Measurements from ENCODE around the gene HOXD3. TPM values are rescaled to one million over a fixed set of nuclear protein-coding genes. Genes with fewer than 3 reads are reported as not detected.

HOXD3 gene
- total RNA-seq, 2 experiments from 2014 or later: not detected

DNA sequence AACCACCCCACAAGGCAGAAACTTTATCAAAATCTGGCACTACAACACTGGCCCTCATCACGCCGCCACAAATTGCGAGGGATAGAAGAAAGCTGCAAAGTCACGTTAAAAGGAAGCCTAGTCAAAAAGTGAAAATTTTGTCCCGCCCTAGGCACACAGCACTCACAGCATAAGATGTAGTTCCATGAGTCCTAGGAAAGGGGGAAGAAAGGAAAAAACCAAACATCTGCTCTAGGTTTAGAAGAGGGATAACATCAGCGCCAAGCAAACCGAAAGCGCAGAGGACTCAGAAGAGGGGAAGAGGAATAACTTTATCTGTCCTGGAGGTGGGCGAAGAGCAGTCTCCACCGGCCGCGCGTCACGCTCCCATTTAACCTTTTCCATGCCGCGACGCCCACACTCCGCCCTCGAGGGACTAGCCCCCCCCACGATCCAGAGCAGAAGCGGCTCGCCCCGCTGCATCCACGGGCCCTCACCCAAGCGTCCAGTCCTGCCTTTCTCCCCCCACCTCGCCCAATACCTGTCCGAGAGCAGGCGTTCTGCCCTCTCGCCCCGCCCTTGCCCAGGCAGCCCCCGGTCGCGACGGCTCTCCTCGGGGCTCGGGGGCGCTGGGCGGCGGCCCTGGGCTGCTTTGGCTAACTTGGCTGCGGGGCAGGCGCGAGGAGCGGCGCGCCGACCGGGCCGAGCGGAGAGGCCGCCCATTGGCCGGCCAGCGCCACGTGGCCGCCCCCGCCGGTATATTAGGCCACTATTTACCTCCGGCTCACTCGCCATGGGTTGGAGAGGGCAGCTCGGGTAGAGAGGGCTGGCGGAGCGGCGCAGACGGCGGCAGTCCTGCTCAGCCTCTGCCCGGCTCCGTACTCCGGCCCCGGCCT is 31.0 kb downstream of the HOXD3 start, which contains the start of gene HOXD1:
Gene HOXD1, plus strand, starts transcription at position 770 of the 875 bp plus-strand sequence. CDS start 134 bp downstream, outside the sequence.
- Histone ChIP-seq H4K20me1 (ENCODE audit: insufficient read depth, low read length) (no peaks in the 10 kb centered on the region), H3K4me3 (ENCODE audit: low read depth, low read length, poor library complexity, severe bottlenecking) (no peak within 1 kb of the TSS), H3K36me3 (ENCODE audit: insufficient read depth, low read length) (no peaks in the 10 kb centered on the region), H2AFZ (ENCODE audit: low read length) (no peak within 1 kb of the TSS), H3K4me1 (ENCODE audit: insufficient read depth, low read length, poor library complexity, severe bottlenecking) (no peaks in the 10 kb centered on the region), H3K9me3 (ENCODE audit: low read length) (no peaks in the 10 kb centered on the region), H3K4me2 (ENCODE audit: low read length) (no peak within 1 kb of the TSS), H3K9me2 (ENCODE audit: insufficient read depth, low read length) (no peaks in the 10 kb centered on the region), H3K79me2 (ENCODE audit: insufficient read depth, low read depth, low read length) (no peaks in the 10 kb centered on the region), H3K27ac (ENCODE audit: low read depth, low read length, poor library complexity, severe bottlenecking) (no peak within 1 kb of the TSS)
- intact Hi-C loops (cut with micrococcal nuclease; ENCODE audit: unreplicated experiment): no loop called here
- CTCF ChIA-PET (ENCODE audit: unreplicated experiment): no interaction called here
- no TSS peak for BruUV-seq (replicated peaks)
- TF ChIP-seq EZH2phosphoT487 (IDR thresholded peaks at IDR 0.05; ENCODE audit: borderline replicate concordance, low read depth, low read length): no peak
- TF ChIP-seq, protein P1, sequence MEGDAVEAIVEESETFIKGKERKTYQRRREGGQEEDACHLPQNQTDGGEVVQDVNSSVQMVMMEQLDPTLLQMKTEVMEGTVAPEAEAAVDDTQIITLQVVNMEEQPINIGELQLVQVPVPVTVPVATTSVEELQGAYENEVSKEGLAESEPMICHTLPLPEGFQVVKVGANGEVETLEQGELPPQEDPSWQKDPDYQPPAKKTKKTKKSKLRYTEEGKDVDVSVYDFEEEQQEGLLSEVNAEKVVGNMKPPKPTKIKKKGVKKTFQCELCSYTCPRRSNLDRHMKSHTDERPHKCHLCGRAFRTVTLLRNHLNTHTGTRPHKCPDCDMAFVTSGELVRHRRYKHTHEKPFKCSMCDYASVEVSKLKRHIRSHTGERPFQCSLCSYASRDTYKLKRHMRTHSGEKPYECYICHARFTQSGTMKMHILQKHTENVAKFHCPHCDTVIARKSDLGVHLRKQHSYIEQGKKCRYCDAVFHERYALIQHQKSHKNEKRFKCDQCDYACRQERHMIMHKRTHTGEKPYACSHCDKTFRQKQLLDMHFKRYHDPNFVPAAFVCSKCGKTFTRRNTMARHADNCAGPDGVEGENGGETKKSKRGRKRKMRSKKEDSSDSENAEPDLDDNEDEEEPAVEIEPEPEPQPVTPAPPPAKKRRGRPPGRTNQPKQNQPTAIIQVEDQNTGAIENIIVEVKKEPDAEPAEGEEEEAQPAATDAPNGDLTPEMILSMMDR (conservative IDR thresholded peaks at IDR 0.05; ENCODE audit: low read length): no peak
- no peak for DNase-seq (ENCODE audit: low spot score)
- POLR2A ChIA-PET: no interaction called here

DNA sequence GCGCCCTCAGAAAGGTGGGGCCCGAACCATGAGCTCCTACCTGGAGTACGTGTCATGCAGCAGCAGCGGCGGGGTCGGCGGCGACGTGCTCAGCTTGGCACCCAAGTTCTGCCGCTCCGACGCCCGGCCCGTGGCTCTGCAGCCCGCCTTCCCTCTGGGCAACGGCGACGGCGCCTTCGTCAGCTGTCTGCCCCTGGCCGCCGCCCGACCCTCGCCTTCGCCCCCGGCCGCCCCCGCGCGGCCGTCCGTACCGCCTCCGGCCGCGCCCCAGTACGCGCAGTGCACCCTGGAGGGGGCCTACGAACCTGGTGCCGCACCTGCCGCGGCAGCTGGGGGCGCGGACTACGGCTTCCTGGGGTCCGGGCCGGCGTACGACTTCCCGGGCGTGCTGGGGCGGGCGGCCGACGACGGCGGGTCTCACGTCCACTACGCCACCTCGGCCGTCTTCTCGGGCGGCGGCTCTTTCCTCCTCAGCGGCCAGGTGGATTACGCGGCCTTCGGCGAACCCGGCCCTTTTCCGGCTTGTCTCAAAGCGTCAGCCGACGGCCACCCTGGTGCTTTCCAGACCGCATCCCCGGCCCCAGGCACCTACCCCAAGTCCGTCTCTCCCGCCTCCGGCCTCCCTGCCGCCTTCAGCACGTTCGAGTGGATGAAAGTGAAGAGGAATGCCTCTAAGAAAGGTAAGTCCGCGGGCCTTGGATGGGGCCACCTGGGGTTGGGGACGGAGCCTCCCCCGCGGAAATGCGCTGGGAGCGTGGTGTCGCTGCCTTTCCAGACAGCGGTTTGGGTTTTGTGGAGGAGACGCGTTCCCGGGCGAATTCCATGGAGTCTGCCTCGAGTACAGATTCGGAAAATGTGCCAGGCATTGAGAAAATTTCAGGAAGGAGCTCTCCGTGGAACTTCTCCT is 31.9 kb downstream of the HOXD3 start:
- CTCF ChIA-PET (ENCODE audit: unreplicated experiment): no interaction called here
- POLR2A ChIA-PET: no interaction called here
- H2AFZ ChIP-seq (ENCODE audit: low read length): no peak overlapping the region
- H3K36me3 ChIP-seq (ENCODE audit: insufficient read depth, low read length): no peaks in the 10 kb centered on the region
- no TSS peak for BruUV-seq (replicated peaks)
- no peaks in the 10 kb centered on the region for H3K9me2 ChIP-seq (ENCODE audit: insufficient read depth, low read length)
- H3K4me2 ChIP-seq (ENCODE audit: low read length): no peak overlapping the region
- H3K4me1 ChIP-seq (ENCODE audit: insufficient read depth, low read length, poor library complexity, severe bottlenecking): no peaks in the 10 kb centered on the region
- no peak overlapping the region for H3K27ac ChIP-seq (ENCODE audit: low read depth, low read length, poor library complexity, severe bottlenecking)
- no peaks in the 10 kb centered on the region for H3K79me2 ChIP-seq (ENCODE audit: insufficient read depth, low read depth, low read length)
- no peaks in the 10 kb centered on the region for H3K9me3 ChIP-seq (ENCODE audit: low read length)
- no peak for DNase-seq (ENCODE audit: low spot score)
- no peaks in the 10 kb centered on the region for H4K20me1 ChIP-seq (ENCODE audit: insufficient read depth, low read length)
- TF ChIP-seq, protein P1 (conservative IDR thresholded peaks at IDR 0.05; ENCODE audit: low read length): no peak
- TF ChIP-seq EZH2phosphoT487 (IDR thresholded peaks at IDR 0.05; ENCODE audit: borderline replicate concordance, low read depth, low read length): no peak
- H3K4me3 ChIP-seq (ENCODE audit: low read depth, low read length, poor library complexity, severe bottlenecking): no peak overlapping the region
- intact Hi-C loops (cut with micrococcal nuclease; ENCODE audit: unreplicated experiment): no loop called here

Measured in OCI-LY7 (cell line).